Spleen (tissue), 7 donors: Measurements from ENCODE around the gene EFCAB11.

ENCODE experiments used
- CTCF ChIP-seq, 11 experiments: fragments of 200-600 bp in 7 of 11; fragments of 450-650 bp in 4 of 11; sonication (generic) in 4 of 11; IDR thresholded peaks in 8 of 11; conservative IDR thresholded peaks in 3 of 11; 1 replicate in 7 of 11; 2 replicates in 4 of 11; pipeline versions ENCODE4 v1.4.0 to v1.8.0; 2016 to 2021; ENCODE audit warnings: antibody characterized with exemption in 11 of 11, inconsistent platforms in 4 of 11, mild to moderate bottlenecking in 1 of 11
- POLR2A ChIP-seq, 3 donors: fragments of 450-650 bp; IDR thresholded peaks; one replicate each; pipeline ENCODE4 v1.5.1; 2017; ENCODE audit warnings: antibody characterized with exemption in 3 of 3, mild to moderate bottlenecking in 1 of 3
- POLR2AphosphoS5 ChIP-seq, 3 donors: sonication (generic); formaldehyde crosslinking; IDR thresholded peaks; one replicate each; pipeline ENCODE4 v1.5.1; 2017; ENCODE audit warnings: antibody characterized with exemption in 3 of 3
- donor health status: DM: no; HTN: no; CAD: no; lungs with moderate emphysema.
- donor health status: DM: no; HTN: no; CAD: no.
- donor health status: DM: no; HTN: no; CAD: no.

GRCh38 chr14:89826596-89826995 lies 127.9 kb downstream of the EFCAB11 start:
- TF ChIP-seq CTCF (IDR thresholded peaks at IDR 0.05 in 8 of 11, conservative IDR thresholded peaks at IDR 0.05 in 3 of 11) (no peak), POLR2AphosphoS5 (IDR thresholded peaks at IDR 0.05) (no peak), POLR2A (IDR thresholded peaks at IDR 0.05) (no peak)
